GOT3 (cell line): ENCODE data around the gene F7.

Experiments used
- DNase-seq: peaks from one replicate; lab custom pipeline; 2025; ENCODE audit warnings: mixed read lengths; lab: John Stamatoyannopoulos, UW

Gene F7

DNA sequence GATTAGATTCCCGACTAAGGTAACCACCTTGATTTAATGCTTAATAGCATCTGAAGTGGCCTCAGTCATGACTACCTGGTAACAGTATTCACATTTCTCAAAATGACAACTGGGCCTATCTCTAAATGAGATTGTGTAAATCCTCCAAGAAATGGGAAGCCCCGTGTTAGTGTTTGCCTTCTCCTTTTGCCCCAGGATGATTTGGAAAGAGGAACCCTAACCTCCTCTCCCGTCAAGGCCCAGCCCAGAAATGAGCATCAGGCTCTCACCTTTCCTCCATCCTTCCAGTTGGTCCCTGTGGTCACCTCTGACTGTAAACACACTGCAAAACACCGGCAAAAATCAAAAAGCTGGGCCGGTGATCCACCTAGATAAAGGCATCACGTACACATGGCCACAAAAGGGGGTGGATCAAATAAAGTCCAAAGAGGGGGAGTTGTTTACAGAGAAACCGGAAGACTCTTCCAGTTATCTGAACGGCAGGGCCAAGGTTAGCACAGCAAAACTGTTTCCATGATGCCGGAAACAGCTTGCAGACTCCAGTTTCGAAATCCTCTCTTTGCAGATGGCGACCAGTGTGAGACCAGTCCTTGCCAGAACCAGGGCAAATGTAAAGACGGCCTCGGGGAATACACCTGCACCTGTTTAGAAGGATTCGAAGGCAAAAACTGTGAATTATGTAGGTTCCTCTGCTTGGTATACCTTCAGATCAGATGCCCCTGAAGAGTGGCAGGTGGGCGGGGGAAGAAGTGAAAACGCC lies 33.4 kb downstream of the F7 start:
- DNase-seq: no peak

- no peak for DNase-seq
Observed at GRCh38 chr13:113139577-113139976, 34.0 kb downstream of the F7 start.

DNA sequence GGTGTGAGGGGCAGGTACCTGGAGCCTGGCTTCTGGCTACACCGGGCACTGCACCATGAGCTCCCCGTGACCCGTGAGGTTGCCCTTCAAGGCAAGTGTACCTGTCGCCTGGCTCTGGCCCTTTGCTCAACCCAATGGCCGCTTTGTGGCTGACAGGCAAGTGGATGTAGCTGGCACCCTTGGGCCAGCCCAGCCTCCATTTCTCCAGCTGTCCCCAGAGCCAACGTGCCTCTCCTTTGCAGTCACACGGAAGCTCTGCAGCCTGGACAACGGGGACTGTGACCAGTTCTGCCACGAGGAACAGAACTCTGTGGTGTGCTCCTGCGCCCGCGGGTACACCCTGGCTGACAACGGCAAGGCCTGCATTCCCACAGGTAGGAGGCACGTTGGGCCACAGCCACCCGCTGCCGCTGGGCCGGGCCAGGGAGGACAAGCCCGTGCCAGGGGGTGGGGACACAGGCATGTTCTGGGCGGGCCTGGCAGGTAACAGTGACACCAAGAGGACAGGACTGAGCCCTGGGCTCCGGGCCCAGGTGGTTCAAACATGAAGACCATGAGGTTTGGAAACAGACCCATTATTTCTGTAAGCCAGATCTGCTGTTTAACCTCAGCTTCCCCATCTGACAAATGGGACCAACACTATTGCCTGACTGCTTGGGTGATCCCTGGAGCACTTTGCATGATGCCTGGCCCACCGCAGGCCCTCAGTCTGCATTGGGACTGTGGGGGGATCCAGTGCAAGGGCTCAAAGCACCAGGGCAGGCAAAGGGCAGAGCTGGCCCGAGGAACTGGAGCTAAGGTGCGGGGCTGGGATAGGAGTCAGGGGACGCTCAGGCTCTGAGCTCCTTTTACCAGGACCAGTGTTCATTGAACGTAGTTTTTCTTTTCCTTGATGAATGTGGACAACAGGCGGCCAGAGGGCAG lies 35.3 kb downstream of the F7 start:
- DNase-seq: no peak

GRCh38 chr13:113141601-113141970 lies 36.0 kb downstream of the F7 start:
- DNase-seq: no peak

DNA sequence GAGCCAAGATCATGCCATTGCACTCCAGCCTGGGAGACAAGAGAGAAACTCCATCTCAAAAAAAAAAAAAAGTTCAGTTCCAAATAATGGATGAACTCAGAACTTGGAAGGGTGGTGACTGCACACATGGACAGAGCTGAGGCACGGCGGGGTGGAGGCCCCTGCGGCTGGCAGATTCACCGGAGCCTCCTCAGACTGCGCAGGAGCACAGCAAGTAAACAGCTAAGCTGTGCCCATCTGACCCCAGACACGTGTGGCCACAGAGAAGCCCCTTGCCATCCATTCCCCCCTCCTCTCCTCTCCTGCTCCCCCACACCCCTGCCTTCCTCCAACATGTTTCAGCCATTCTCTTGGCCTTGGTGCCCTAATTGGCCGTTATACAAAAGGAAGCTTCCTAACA lies 37.3 kb downstream of the F7 start:
- no peak for DNase-seq

DNA sequence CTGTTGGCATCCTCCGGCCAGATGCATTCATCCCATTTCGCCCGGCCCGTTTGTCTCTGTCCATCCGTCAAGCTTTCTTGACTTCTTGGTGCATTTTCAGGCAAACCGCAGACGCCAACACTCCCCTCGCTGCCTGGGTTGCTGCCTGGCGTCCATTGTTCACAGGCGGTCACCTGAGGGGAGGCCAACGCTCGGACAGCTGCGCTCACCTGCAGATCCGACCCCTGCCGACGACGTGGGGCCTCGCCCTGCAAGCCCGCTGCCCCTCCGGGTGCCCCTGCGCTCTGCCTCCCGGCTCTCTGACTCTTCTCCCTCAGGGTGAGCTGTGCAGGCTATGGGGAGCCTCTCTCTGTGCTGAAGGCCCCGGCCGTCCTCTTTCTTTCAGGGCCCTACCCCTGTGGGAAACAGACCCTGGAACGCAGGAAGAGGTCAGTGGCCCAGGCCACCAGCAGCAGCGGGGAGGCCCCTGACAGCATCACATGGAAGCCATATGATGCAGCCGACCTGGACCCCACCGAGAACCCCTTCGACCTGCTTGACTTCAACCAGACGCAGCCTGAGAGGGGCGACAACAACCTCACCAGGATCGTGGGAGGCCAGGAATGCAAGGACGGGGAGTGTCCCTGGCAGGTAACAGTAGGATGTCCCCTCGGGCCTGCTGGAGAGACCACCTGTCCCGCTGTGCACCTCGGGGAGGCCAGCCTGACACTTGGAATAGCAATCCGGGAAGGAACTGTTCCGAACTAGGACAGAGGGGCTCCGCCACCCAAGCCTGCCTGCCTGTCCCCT lies 38.1 kb downstream of the F7 start:
- DNase-seq: no peak

DNA sequence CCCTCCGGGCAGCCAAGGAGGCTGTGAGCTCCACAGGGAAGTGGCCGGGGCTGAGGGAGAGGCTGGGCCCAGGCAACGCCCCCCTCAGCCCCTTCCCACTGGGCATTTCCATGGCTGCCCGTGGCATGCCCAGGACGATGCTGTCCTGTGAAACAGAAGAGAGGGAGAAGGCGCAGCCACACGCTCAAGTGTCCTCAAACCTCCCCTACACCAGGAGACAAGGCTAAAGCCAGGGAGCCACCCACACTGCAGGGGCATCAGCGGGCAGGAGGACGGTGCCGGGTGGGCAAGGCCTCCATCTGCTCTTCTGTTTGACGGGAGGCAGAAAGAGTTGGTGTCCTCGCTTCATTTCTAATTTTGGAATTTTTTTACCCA lies 38.7 kb downstream of the F7 start:
- no peak for DNase-seq

GRCh38 chr13:113145496-113145895 lies 39.9 kb downstream of the F7 start:
- no peak for DNase-seq

DNA sequence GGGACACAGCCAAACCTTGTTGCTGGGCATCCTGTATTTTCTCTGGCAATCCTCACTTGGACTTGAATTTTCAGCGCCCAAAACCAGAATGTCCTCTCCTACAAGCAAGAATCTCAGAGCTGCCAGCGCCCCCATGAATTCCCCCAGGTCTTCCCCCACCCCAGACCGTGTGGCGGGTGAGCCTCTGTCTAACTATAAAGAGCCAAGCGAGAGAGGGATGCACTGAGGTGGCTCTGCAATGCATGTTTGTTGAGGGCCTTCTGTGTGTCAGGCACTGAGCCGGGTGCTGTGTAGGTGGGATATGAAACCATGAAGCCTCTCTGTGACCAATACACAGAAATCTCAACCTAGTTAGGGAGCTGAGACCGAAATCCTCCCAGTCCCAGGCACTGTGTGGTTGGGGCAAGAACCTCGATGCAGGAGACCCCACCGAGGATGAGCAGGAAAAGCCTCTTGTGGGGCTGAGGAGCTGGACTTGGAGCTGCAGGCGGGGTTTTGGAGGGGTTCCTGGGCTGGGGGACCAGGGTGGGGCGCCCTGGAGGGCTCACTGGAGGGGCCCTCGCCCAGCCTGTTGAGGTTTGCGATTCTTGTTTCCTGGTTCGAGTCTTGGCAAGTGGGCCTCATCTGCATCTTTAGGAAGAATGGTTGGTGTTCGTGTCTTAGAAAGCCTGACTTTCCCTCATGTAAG lies 40.5 kb downstream of the F7 start:
- DNase-seq: no peak

DNA sequence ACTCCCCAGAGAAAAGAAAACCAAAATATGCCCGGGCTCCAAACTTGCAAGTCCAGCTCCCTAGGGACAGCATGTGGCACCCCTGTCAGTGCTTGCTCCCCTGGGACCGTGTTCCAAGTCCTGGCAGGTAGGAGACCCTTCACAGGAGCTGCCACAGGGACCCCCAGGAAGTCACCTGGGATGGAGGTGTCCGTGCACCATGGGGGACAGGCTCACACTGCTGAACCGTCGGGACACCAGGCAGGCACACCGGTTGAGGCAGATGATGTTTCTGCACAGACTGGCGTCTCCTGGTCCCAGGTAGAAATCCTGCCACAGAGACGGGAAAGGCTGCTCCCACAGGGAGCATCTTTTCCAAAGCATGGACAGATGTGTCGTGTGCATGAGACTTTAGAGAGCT lies 41.2 kb downstream of the F7 start:
- DNase-seq: no peak

GRCh38 chr13:113147206-113147605 lies 41.6 kb downstream of the F7 start:
- no peak for DNase-seq

DNA sequence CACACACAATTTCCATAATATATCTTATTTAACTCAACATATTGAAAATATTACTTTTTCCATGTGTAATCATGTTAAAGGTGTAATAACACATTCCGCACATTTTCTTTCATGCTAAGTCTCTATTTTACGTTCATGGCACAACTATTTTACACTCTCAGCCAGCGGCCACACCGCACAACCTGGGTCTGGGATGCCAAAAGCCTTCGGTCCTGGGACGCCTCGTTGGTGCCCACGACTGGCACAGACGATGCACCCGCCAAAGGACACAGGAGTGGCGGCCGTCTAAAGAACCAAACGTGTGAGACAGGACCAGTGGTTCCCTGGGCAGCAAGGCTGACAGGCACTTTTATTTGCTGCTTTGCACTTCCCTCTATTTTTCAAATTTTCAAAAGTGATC lies 42.8 kb downstream of the F7 start:
- no peak for DNase-seq

DNA sequence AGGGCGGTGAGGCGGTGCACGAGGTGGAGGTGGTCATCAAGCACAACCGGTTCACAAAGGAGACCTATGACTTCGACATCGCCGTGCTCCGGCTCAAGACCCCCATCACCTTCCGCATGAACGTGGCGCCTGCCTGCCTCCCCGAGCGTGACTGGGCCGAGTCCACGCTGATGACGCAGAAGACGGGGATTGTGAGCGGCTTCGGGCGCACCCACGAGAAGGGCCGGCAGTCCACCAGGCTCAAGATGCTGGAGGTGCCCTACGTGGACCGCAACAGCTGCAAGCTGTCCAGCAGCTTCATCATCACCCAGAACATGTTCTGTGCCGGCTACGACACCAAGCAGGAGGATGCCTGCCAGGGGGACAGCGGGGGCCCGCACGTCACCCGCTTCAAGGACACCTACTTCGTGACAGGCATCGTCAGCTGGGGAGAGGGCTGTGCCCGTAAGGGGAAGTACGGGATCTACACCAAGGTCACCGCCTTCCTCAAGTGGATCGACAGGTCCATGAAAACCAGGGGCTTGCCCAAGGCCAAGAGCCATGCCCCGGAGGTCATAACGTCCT lies 43.4 kb downstream of the F7 start:
- DNase-seq: no peak

DNA sequence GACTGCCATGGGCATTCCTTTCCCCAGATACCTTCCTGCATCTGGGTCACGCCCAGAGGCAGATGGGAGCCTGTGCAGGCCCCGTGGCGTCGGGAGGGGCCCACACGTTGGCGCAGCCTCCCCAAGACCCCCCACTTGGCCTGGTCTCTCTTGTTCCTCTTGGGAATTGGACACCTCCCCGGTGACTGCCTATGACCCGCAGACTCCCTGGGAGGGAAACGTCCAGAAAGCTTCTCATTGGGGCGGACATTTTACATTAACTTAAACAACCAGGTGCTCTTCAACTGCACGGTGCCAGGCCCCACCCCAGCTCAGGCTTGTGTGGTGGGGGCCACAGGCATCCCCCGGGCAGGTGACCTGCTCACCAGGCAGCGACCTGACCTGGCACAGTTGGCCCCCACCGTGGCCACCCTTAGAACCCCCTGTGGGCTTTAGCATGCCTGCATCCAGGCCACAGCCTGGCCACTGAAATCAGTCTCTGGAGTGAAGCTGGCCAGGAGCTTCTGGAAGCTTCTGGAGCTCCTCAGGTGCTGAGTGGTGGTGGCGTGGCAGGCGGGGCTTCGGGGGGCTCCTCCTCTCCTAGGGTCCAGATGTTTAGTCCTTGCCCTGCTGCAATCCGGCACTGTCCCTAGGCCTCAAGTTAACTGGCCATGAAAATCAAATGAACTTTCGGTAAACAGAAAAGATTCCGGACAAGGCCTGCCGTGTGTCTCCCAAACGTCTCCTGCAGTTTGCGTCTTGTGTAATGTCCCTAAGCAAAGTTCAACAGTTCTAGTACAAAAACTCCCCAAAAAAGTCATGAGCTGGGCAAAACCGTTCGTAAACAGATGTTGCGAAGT lies 44.3 kb downstream of the F7 start:
- DNase-seq: no peak

DNA sequence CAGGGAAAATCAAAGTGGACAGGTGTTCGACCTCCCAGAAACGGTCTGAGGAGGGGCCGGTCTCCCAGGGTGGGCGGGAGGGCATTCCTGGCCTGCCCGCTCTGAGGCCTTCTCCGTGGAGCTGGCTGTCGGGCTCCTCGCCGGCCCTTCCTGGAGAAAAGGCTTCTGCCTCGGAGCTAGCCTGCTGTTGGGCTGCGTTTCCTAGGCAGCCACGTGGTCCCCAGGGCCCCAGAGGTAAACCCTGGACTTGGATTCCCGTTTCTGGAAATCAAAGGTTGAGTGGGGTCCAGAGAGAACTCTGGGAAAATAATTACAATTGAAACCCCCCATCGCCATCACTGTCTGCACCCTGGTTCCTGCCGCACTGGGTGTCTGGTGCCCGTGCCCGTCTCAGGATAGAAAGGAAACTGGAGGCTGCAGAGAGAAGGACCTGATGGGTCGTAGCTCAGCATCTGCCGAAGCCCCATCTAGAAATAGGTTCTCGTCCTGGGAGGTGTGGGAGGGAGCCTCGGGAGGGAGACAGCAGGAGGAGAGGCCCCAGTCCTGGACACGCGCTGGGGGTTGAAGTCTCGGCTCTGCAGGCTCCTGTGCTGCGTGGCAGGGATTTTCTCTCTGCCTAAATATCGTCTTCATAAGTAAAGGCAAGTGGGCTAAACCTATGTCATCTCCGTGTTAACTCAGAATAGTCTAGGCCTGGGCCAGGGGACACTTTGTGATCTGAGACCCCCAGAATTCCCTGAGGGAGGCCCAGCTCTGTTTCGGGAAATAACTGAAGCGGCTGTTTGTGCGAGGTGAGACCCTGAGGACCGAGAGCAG lies 45.2 kb downstream of the F7 start:
- DNase-seq: no peak

DNA sequence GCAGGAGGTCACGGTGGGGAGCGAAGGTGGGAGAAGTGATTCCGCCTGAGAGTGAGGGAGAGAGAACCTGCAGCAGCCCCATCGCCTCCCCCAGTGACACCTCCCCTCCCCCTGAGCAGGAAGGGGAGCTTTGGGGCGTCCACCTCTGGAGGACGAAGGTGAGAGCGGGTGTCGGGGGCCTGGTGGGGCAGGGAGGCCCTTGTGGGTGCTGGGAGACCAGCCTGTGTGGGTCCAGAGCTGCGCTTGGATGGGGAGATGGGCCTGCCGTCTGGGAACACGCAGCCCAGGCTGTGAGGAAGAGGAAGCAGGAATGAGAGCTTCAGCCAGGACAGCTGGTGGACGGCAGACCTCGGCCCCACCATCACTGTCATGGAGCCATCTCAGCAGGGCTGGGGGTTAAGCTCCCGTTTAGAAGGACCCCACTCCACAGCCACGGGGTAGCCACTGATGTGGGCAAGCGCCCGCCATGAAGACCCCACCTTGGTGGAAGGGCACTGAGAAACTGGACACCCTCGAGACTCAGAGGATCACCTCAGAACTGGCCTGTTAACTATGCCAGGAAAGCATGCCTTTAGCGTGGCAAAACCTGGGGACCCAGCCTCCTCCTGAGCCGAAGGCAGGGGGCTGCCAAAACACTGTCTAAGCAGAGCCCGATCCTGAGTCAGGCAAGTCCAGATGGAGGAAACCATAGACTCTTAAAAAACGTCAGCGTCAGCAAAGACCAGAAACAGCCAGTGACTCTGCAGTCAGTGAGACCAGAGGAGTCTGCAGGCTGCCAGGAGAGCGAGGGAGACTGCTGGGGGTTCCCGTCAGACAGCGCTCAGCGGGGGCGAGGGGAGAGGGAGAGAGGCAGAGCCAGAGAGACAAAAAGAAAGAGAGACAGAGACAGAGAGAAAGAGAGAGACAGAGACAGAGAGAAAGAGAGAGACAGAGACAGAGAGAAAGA lies 46.4 kb downstream of the F7 start:
- DNase-seq: no peak

- no peak for DNase-seq
Observed at GRCh38 chr13:113152691-113152983, 47.0 kb downstream of the F7 start.

- DNase-seq: no peak
Observed at GRCh38 chr13:113152984-113153809, 47.6 kb downstream of the F7 start.
